HepG2 (cell line): ENCODE results near the gene PPP2R5C.

Experiments used
- HDAC6 ChIP-seq: fragments of 200-600 bp; sonication (generic); IDR thresholded peaks from 2 replicates; pipeline ENCODE4 v1.7.0; 2017; ENCODE audit warnings: mild to moderate bottlenecking, antibody characterized with exemption, low read length, low read depth
- RFX5 ChIP-seq: IDR thresholded peaks from 2 replicates; pipeline ENCODE4 v1.6.1; 2011; ENCODE audit warnings: low read depth, low read length, improper control_type of control experiment
- ZNF274 ChIP-seq: sonication (generic); formaldehyde crosslinking; IDR thresholded peaks from 2 replicates; pipeline ENCODE4 v1.5.1; 2020; ENCODE audit warnings: mild to moderate bottlenecking, missing genetic modification reagents

DNA sequence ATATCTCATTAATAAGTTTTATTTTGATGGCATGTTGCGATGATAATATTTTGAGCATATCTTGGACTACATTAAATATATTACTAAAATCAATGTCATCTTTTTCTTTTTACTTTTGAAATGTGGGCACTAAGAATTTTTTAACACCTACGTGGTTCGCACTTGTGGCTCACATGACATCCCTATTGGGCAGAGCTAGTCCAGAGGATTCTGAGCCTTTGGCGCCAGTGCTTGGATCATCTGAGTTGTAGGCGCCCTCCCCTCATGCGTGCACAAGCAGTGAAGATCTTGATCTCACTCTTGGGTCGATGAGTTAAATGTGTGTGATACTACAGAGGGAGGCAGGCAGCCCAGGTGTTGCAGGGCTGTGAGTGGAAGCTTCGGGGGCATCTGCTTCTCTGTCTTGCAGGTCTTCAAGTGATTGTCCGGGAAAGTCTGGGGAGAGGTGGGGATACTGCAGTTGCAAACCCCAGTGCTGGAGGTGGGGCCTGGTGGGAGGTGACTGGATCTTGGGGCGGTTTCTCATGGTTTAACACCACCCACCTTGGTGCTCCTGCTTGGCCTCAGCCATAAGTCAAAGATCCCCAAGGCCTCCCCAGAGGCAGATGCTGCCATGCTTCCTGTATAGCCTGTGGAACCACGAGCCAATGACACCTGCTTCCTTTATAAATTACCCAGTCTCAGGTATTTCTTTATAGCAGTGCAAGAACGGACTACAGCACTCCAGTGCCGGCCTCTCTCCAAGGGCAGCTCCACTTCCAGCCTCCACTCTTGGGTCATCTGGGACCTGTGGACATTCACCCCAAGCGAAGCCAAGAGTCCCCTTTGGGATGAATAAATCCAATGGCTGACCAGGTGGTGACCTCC is 46.1 kb upstream of the PPP2R5C start:
- TF ChIP-seq HDAC6 (no peak), ZNF274 (CRISPR knock-in tag) (no peak), RFX5 (no peak)
